Naive thymus-derived CD8-positive, alpha-beta T cell (primary cell): Measurements from ENCODE around the gene CEP97. TPM values are rescaled to one million over a fixed set of nuclear protein-coding genes. Genes with fewer than 3 reads are reported as not detected.

Experiments
- polyA plus RNA-seq, 3 donors: library from polyadenylated mRNA; unstranded; fragments of 300-500 nt; fragmentation: Illumina TruSeq; gene quantifications; one replicate each; pipeline ENCODE4 v1.2.3, GENCODE V29; 2021
- total RNA-seq, 8 experiments: library from RNA in 2 of 8; stranded (reverse) in 2 of 8; gene quantifications; one replicate each; pipeline ENCODE4 v1.2.3 and lab custom pipeline; 2021 to 2026

CEP97 gene
- total and polyA plus RNA-seq, 5 experiments from 2014 or later = 1.8 to 10.5 (median 5.3) TPM

Other genes with a start within 250 kb of the CEP97 start
- 10 to 100 TPM; 71.2 to 72.5 TPM for gene SENP7, start 211.4 kb upstream of the CEP97 start, total RNA-seq
- gene SENP7, start 211.4 kb upstream of the CEP97 start, polyA plus RNA-seq = 10 to 100 TPM in 1 of 3 donors, 1 to 10 TPM in 2; 6.7 to 11.2 (median 9.3) TPM
- 10 to 100 TPM; 27.2 to 30.5 TPM for gene TRMT10C, start 162.7 kb upstream of the CEP97 start, total RNA-seq
- gene TRMT10C, start 162.7 kb upstream of the CEP97 start, polyA plus RNA-seq = 10 to 100 TPM; 34.1 to 52.7 (median 36.7) TPM
- 100 to 1,000 TPM; 180 to 189 TPM for gene PCNP, start 150.4 kb upstream of the CEP97 start, total RNA-seq
- gene PCNP, start 150.4 kb upstream of the CEP97 start, polyA plus RNA-seq = 100 to 1,000 TPM; 112 to 130 (median 124) TPM
- 10 to 100 TPM; 52.7 to 53.1 TPM for gene ZBTB11, start 47.5 kb upstream of the CEP97 start, total RNA-seq
- gene ZBTB11, start 47.5 kb upstream of the CEP97 start, polyA plus RNA-seq = 10 to 100 TPM in 1 of 3 donors, 1 to 10 TPM in 2; 8.6 to 10.9 (median 9.5) TPM
- gene RPL24, start 37.9 kb upstream of the CEP97 start, total RNA-seq = 1,000 to 10,000 TPM; 1,519 to 1,530 TPM
- gene RPL24, start 37.9 kb upstream of the CEP97 start, polyA plus RNA-seq = 1,000 to 10,000 TPM; 1,202 to 1,552 (median 1,441) TPM
- gene NXPE3, start 54.6 kb downstream of the CEP97 start, total RNA-seq = 10 to 100 TPM; 38.3 to 40.0 TPM
- gene NXPE3, start 54.6 kb downstream of the CEP97 start, polyA plus RNA-seq = 10 to 100 TPM; 32.5 to 61.0 (median 50.2) TPM
- gene NFKBIZ, start 124.9 kb downstream of the CEP97 start, total RNA-seq = 100 to 1,000 TPM; 148 to 151 TPM
- gene NFKBIZ, start 124.9 kb downstream of the CEP97 start, polyA plus RNA-seq = 10 to 100 TPM in 2 of 3 donors, 1 to 10 TPM in 1; 9.3 to 23.6 (median 20.2) TPM